Erythroblast (primary cell): ENCODE measurements around the gene AMN1.

ENCODE experiments used
- GATA1 ChIP-seq: IDR thresholded peaks from 2 replicates; pipeline ENCODE4 v1.6.1; 2011; ENCODE audit warnings: low read depth, mild to moderate bottlenecking, control low read depth, low read length, moderate library complexity
- POLR2A ChIP-seq: IDR thresholded peaks from 2 replicates; pipeline ENCODE4 v1.6.1; 2011; ENCODE audit warnings: mild to moderate bottlenecking, low read length

DNA sequence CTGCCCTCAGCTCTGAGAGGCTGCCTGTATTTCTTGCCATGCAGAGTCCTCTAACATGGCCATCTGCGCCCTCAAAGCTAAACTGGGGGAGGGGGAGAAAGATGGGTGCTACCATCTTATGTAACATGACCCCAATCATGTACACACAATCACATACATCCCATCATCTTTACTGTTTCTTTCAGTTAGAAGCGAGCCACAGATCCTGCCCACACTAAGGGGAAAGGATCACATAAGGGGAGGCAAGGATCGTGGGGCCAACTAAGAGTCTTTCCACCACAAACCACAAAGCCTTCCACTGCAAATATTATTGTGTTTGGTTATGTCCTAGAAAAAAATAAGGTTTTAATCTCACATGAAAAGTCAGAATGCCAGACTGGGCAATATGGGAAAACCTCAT lies 11.8 kb upstream of the AMN1 start:
- TF ChIP-seq POLR2A (no peak), GATA1 (no peak)
